GM21526 (cell line): ENCODE data around the gene CA14.
A peak's percentile ranks its signal among the peaks of the same experiment; 100 is the strongest.
"Not testable (repeated sequence)": the region's sequence is repeated elsewhere in the genome, so short reads cannot be mapped to it uniquely, and the experiment has no call there.

Experiments
- ATAC-seq: cut with Tn5 transposase; IDR thresholded peaks from one replicate; pipeline ENCODE4 v1.9.1; 2021; ENCODE audit warnings: moderate library complexity; ENCODE audit not compliant: unreplicated experiment, low FRiP score

CA14 gene

GRCh38 chr1:150257624-150258585 is at the start of gene CA14:
Gene CA14, plus strand, starts transcription at chr1:150257774. Its CDS starts 355 bp downstream, at chr1:150258129.
- ATAC-seq, result no peak

GRCh38 chr1:150208460-150208859 is 49.1 kb upstream of the CA14 start:
- not testable (repeated sequence) for ATAC-seq

GRCh38 chr1:150210091-150210490 is 47.5 kb upstream of the CA14 start:
- no peak for ATAC-seq

GRCh38 chr1:150210706-150211105 is 46.9 kb upstream of the CA14 start:
- ATAC-seq, result no peak

- no peak for ATAC-seq
Measured at GRCh38 chr1:150212070-150212469, 45.5 kb upstream of the CA14 start.

GRCh38 chr1:150213170-150214098 is 44.1 kb upstream of the CA14 start:
- peak; percentile 86 for ATAC-seq

- not testable (repeated sequence) for ATAC-seq
Measured at GRCh38 chr1:150214099-150214756, 43.3 kb upstream of the CA14 start.

GRCh38 chr1:150215855-150216254 is 41.7 kb upstream of the CA14 start:
- not testable (repeated sequence) for ATAC-seq

- ATAC-seq, result no peak
Measured at GRCh38 chr1:150221552-150221951, 36.0 kb upstream of the CA14 start.

- no peak for ATAC-seq
Measured at GRCh38 chr1:150224983-150225382, 32.6 kb upstream of the CA14 start.

- no peak for ATAC-seq
Measured at GRCh38 chr1:150225546-150225945, 32.0 kb upstream of the CA14 start.

- ATAC-seq, result no peak
Measured at GRCh38 chr1:150226486-150226885, 31.1 kb upstream of the CA14 start.

GRCh38 chr1:150227228-150227627 is 30.3 kb upstream of the CA14 start:
- no peak for ATAC-seq

- not testable (repeated sequence) for ATAC-seq
Measured at GRCh38 chr1:150228246-150228645, 29.3 kb upstream of the CA14 start.

- ATAC-seq, result not testable (repeated sequence)
Measured at GRCh38 chr1:150232921-150233320, 24.7 kb upstream of the CA14 start.

- ATAC-seq, result no peak
Measured at GRCh38 chr1:150233359-150234308, 23.9 kb upstream of the CA14 start.

- peak; percentile 11 for ATAC-seq
Measured at GRCh38 chr1:150234309-150234565, 23.3 kb upstream of the CA14 start.

- peak; percentile 33 for ATAC-seq
Measured at GRCh38 chr1:150234566-150235293, 22.8 kb upstream of the CA14 start.

- peak; percentile 2 for ATAC-seq
Measured at GRCh38 chr1:150235294-150235851, 22.2 kb upstream of the CA14 start.
